ENCODE measurements around the gene C14orf180. TPM values are rescaled to one million over a fixed set of nuclear protein-coding genes. Genes with fewer than 3 reads are reported as not detected.

C14orf180 gene
- polyA plus RNA-seq, 2 of the 4 experiments (the other 2 are of a cell fraction): not detected

GRCh38 chr14:104598039-104598909, 18.7 kb downstream of the C14orf180 start:
- no peaks in the 10 kb centered on the region for H3K9me3 ChIP-seq
- H3K4me3 ChIP-seq: no peak overlapping the region
- 35% methylated on average over 20 of the region's 28 CpGs for WGBS (ENCODE audit: missing lambda C conversion rate)
- POLR2A ChIA-PET: no interaction called here
- H3K4me1 ChIP-seq: no peaks in the 10 kb centered on the region
- FAIRE-seq: no peak
- CTCF ChIA-PET: interaction anchor here (1.1 kb wide), 1 partner anchor 17 kb away, joined by 3 read pairs; no protein-coding TSS in a partner anchor
- no peak for TF ChIP-seq BCL3 (IDR thresholded peaks at IDR 0.05)
- TF ChIP-seq MYC (IDR thresholded peaks at IDR 0.05; ENCODE audit: borderline replicate concordance, low read length): no peak
- TF ChIP-seq PHF8 (IDR thresholded peaks at IDR 0.05; ENCODE audit: borderline replicate concordance, low read depth): no peak
- TF ChIP-seq EP300 (IDR thresholded peaks at IDR 0.05): no peak
- no peak for TF ChIP-seq ZSCAN20 (CRISPR knock-in tag; IDR thresholded peaks at IDR 0.05)
- TF ChIP-seq, protein P1, sequence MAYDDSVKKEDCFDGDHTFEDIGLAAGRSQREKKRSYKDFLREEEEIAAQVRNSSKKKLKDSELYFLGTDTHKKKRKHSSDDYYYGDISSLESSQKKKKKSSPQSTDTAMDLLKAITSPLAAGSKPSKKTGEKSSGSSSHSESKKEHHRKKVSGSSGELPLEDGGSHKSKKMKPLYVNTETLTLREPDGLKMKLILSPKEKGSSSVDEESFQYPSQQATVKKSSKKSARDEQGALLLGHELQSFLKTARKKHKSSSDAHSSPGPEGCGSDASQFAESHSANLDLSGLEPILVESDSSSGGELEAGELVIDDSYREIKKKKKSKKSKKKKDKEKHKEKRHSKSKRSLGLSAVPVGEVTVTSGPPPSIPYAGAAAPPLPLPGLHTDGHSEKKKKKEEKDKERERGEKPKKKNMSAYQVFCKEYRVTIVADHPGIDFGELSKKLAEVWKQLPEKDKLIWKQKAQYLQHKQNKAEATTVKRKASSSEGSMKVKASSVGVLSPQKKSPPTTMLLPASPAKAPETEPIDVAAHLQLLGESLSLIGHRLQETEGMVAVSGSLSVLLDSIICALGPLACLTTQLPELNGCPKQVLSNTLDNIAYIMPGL (CRISPR knock-in tag; IDR thresholded peaks at IDR 0.05; ENCODE audit: borderline replicate concordance): no peak
- no peak for TF ChIP-seq CEBPB (IDR thresholded peaks at IDR 0.05)
- no peak for TF ChIP-seq MAZ (IDR thresholded peaks at IDR 0.05; ENCODE audit: borderline replicate concordance, low read depth, low read length)
- no peak for TF ChIP-seq RNF2 (IDR thresholded peaks at IDR 0.05; ENCODE audit: borderline replicate concordance, low read depth)
- DNase-seq (ENCODE audit: low read depth in 1 of 2, low spot score in 1 of 2): no peak
- H3K4me2 ChIP-seq: no peak overlapping the region
- ATAC-seq: peak in 1 of 2 experiments; percentile 20; a peak in 2 of 6 replicates
- H3K27ac ChIP-seq: no peak overlapping the region

DNA sequence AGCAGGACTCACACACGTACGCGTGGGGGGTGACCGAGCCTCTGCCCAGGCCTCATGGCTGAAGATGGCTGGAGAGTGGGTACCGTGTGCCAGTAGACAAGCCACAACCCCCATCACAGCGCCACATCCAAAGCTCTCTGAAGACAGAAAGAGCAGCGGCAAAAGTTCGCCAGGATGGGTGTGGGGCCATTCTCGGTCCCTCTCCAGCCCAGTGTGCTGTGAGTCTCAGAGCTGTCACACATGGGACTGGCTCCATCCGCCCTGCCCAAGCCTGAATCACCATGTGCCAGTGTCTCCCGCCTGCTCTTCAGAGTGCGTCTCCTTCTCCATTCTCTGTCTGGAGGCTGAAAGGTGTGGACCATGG, 19.3 kb downstream of the C14orf180 start:
- no peak overlapping the region for H3K4me2 ChIP-seq
- CTCF ChIA-PET: no interaction called here
- 84% methylated on average over 8 of the region's 12 CpGs for WGBS (ENCODE audit: missing lambda C conversion rate)
- H3K4me3 ChIP-seq: no peak overlapping the region
- POLR2A ChIA-PET: no interaction called here
- no peak overlapping the region for H3K27ac ChIP-seq
- TF ChIP-seq MAX (IDR thresholded peaks at IDR 0.05): no peak
- no peak for TF ChIP-seq USF2 (IDR thresholded peaks at IDR 0.05)
- TF ChIP-seq EP300 (IDR thresholded peaks at IDR 0.05): no peak
- no peak for TF ChIP-seq HOXB5 (CRISPR knock-in tag; IDR thresholded peaks at IDR 0.05)
- no peak for TF ChIP-seq MAZ (IDR thresholded peaks at IDR 0.05; ENCODE audit: borderline replicate concordance, low read depth, low read length)
- no peak for TF ChIP-seq GATA3 (IDR thresholded peaks at IDR 0.05; ENCODE audit: borderline replicate concordance)
- no peak for TF ChIP-seq HDAC2 (IDR thresholded peaks at IDR 0.05)
- TF ChIP-seq ESRRA (IDR thresholded peaks at IDR 0.05; ENCODE audit: borderline replicate concordance, low read length): no peak
- no peak for TF ChIP-seq CBX8 (IDR thresholded peaks at IDR 0.05)
- no peak for TF ChIP-seq RNF2 (IDR thresholded peaks at IDR 0.05; ENCODE audit: borderline replicate concordance, low read depth)
- no peak for TF ChIP-seq ZNF302 (CRISPR knock-in tag; IDR thresholded peaks at IDR 0.05)
- no peak for TF ChIP-seq NFE2L2 (conservative IDR thresholded peaks at IDR 0.05; ENCODE audit: low read length)
- TF ChIP-seq CEBPB (IDR thresholded peaks at IDR 0.05): no peak
- TF ChIP-seq, protein P2, sequence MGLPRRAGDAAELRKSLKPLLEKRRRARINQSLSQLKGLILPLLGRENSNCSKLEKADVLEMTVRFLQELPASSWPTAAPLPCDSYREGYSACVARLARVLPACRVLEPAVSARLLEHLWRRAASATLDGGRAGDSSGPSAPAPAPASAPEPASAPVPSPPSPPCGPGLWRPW (IDR thresholded peaks at IDR 0.05): no peak
- TF ChIP-seq BHLHE40 (IDR thresholded peaks at IDR 0.05; ENCODE audit: low read depth, low read length): no peak
- no peak for TF ChIP-seq FOXS1 (CRISPR knock-in tag; IDR thresholded peaks at IDR 0.05)
- TF ChIP-seq TP53 (CRISPR knock-in tag; IDR thresholded peaks at IDR 0.05): no peak
- TF ChIP-seq BCL3 (IDR thresholded peaks at IDR 0.05): no peak
- TF ChIP-seq JUNB (IDR thresholded peaks at IDR 0.05): no peak
- FAIRE-seq (no peak), DNase-seq (ENCODE audit: low read depth in 1 of 2, low spot score in 1 of 2) (no peak), ATAC-seq (no peak)
- H3K4me1 ChIP-seq: no peaks in the 10 kb centered on the region
- H3K9me3 ChIP-seq: no peaks in the 10 kb centered on the region
